Psoas muscle (tissue), 8 donors: ENCODE data around the gene RAB40C. TPM values are rescaled to one million over a fixed set of nuclear protein-coding genes. Genes with fewer than 3 reads are reported as not detected.

Experiments
- ATAC-seq, 4 donors: fragments of 200-7000 bp; cut with Tn5 transposase; one replicate each; pipeline ENCODE4 v1.9.1; 2020; ENCODE audit warnings: moderate library complexity in 3 of 4, mild to moderate bottlenecking in 2 of 4
- DNase-seq, 2 donors: peaks; one replicate each; pipeline ENCODE4 v3.0.0-alpha.2; 2020
- H3K27ac ChIP-seq: fragments of 200-600 bp; one replicate; pipeline ENCODE4 v1.8.0; 2022
- H3K27me3 ChIP-seq, 3 donors: fragments of 200-600 bp in 1 of 3; one replicate each; pipeline versions ENCODE4 v1.6.1 to v1.8.0; 2013 to 2022; ENCODE audit warnings: low read length in 2 of 3, mild to moderate bottlenecking in 2 of 3, moderate library complexity in 1 of 3; ENCODE audit not compliant: insufficient read depth in 3 of 3
- H3K36me3 ChIP-seq, 2 donors: fragments of 200-600 bp in 1 of 2; one replicate each; pipeline versions ENCODE4 v1.6.1 to v1.8.0; 2013 to 2022; ENCODE audit warnings: low read depth in 1 of 2, mild to moderate bottlenecking in 1 of 2, moderate library complexity in 1 of 2; ENCODE audit not compliant: insufficient read depth in 1 of 2
- H3K4me1 ChIP-seq: fragments of 200-600 bp; one replicate; pipeline ENCODE4 v1.8.0; 2022
- H3K4me3 ChIP-seq: fragments of 200-600 bp; one replicate; pipeline ENCODE4 v1.8.0; 2022; ENCODE audit warnings: mild to moderate bottlenecking
- H3K9me3 ChIP-seq: fragments of 200-600 bp; one replicate; pipeline ENCODE4 v1.8.0; 2022
- WGBS, 3 donors: extraction: QIAGEN DNeasy Blood & Tissue Kit; methylation state at CpG; one replicate each; pipeline versions ENCODE4 v1.1.6 to v1.1.7; 2013; 5-methylcytosine and 5-hydroxymethylcytosine counted together
- intact Hi-C, 2 donors: fragments of 100-400 bp; cut with DNase I; formaldehyde crosslinking; loops; one replicate each; pipeline versions ENCODE4 v1.11.0 to v1.14.2; 2022
- polyA plus RNA-seq, 3 donors: library from polyadenylated mRNA; stranded (reverse); fragments of 200-250 nt; gene quantifications; one replicate each; pipeline ENCODE4 v1.2.3, GENCODE V29; 2013
- total RNA-seq, 4 donors: library from RNA; stranded (reverse); fragmentation: NEBNext Ultra II Directional in 2 of 4; extraction: Animal tissue kit (Norgen Biotek cat#: 25700) in 2 of 4; gene quantifications; one replicate each; pipeline versions ENCODE4 v1.2.1 to v1.2.4, GENCODE V29; 2021 to 2023
- TF ChIP-seq, protein P1 (sequence below): fragments of 200-600 bp; IDR thresholded peaks from one replicate; pipeline ENCODE4 v1.8.0; 2022; ENCODE audit warnings: antibody characterized with exemption
- donor health status: healthy with polysubstance abuse.
- donor health status: DM: no; HTN: no; CAD: no; lungs with moderate emphysema.
- donor health status: Bipolar disorder and iron deficiency.
- donor health status: healthy.
- donor health status: DM: yes; HTN: yes; CAD: no.
- donor health status: DM: no; HTN: no; CAD: no.
- donor health status: DM: no; HTN: no; CAD: no.
- donor health status: DM: yes; HTN: yes; CAD: no.

RAB40C gene
- total and polyA plus RNA-seq, 7 donors: 12.3 to 20.2 (median 15.7) TPM

DNA sequence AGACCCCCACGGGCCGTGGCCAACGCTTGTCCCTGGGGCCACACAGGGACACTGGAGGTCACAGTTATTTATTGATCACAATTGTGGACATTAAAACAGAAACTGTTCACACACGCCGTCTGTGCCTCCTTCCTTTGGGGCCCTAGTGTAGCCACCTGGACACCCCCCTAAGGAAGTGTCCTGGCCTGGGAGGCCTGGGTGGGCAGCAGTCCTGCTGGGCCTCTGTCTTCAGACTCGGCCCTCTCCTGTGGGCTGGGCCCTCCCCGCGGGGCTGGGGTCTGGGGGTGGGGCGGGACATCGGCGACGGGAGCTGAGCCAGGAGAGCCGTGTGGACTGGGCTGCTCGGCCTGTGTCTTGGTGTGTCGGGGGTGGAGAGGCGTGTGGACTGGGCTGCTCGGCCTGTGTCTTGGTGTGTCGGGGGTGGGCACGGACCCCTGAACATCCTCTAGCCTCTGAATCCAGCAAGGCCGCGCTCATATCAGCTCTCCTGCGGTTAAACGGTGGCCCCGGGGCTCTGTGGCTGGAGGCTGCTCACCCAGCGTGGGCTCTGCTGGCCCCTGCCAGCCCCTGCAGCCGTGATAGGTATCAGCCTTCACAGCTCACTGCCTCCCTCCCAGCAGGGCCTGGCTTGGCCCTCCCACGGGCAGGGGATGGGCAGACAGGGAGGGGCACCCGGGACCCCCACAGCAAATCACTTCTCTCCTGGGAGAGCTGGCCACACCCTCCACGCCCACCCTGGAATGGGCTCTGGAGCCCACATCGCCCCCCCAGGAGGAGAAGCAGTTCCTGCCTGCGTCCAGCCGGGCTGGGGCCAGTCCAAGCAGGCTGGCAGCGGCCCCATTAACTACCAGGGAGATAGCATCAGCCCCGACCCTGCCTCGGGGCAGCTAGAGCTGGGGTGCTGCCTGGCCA, 24.2 kb upstream of the RAB40C start:
- H3K36me3 ChIP-seq: no peaks in the 10 kb centered on the region
- no peak overlapping the region for H3K27ac ChIP-seq
- TF ChIP-seq, protein P1, sequence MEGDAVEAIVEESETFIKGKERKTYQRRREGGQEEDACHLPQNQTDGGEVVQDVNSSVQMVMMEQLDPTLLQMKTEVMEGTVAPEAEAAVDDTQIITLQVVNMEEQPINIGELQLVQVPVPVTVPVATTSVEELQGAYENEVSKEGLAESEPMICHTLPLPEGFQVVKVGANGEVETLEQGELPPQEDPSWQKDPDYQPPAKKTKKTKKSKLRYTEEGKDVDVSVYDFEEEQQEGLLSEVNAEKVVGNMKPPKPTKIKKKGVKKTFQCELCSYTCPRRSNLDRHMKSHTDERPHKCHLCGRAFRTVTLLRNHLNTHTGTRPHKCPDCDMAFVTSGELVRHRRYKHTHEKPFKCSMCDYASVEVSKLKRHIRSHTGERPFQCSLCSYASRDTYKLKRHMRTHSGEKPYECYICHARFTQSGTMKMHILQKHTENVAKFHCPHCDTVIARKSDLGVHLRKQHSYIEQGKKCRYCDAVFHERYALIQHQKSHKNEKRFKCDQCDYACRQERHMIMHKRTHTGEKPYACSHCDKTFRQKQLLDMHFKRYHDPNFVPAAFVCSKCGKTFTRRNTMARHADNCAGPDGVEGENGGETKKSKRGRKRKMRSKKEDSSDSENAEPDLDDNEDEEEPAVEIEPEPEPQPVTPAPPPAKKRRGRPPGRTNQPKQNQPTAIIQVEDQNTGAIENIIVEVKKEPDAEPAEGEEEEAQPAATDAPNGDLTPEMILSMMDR: no peak
- DNase-seq (no peak), ATAC-seq (no peak)
- H3K9me3 ChIP-seq: no peaks in the 10 kb centered on the region
- 47 to 54% (median 48%) methylated on average over 30 to 35 of the region's 35 CpGs for WGBS, 3 donors
- intact Hi-C loops: no loop called here
- H3K4me3 ChIP-seq: no peak overlapping the region
- peaks cover 15% of the 10 kb centered on the region for H3K4me1 ChIP-seq
- H3K27me3 ChIP-seq: peaks cover 0 to 17% (median 10%) of the 10 kb centered on the region in 3 donors

GRCh38 chr16:566475-567372, 23.1 kb upstream of the RAB40C start, which contains the start of gene NHLRC4:
NHLRC4 (plus strand) TSS chr16:567005; CDS start chr16:568048, 1,043 bp downstream.
- Histone ChIP-seq H3K36me3 (no peaks in the 10 kb centered on the region), H3K27ac (no peak within 1 kb of the TSS)
- 38 to 45% (median 44%) methylated on average over 24 to 26 of the region's 26 CpGs for WGBS, 3 donors

GRCh38 chr16:567373-568256, 22.3 kb upstream of the RAB40C start:
- intact Hi-C loops: no loop called here
- Histone ChIP-seq H3K27ac (no peak overlapping the region), H3K36me3 (no peaks in the 10 kb centered on the region), H3K9me3 (no peaks in the 10 kb centered on the region), H3K4me1 (peaks cover 16% of the 10 kb centered on the region), H3K4me3 (peak overlapping the region; percentile 45), H3K27me3 (no peaks in the 10 kb centered on the region)
- ATAC-seq: no peak
- DNase-seq: no peak
- WGBS, 3 donors: 88 to 92% (median 90%) methylated on average over 34 to 35 of the region's 35 CpGs
- TF ChIP-seq, protein P1: no peak

More at GRCh38 chr16:566475-567372, 23.1 kb upstream of the RAB40C start, which contains the start of gene NHLRC4:
- Histone ChIP-seq H3K27me3 (peaks cover 0 to 6% (median 4%) of the 10 kb centered on the region in 3 donors), H3K4me3 (peak within 1 kb of the TSS; percentile 45), H3K4me1 (peaks cover 16% of the 10 kb centered on the region), H3K9me3 (no peaks in the 10 kb centered on the region)
- ATAC-seq (peak; percentile 18 to 39 (median 25)), DNase-seq (peak; percentile 75 to 85)
- TF ChIP-seq, protein P1: no peak
- intact Hi-C loops: no loop called here
